HG03097 (cell line): ENCODE results near the gene METTL22.
"Not testable (repeated sequence)": the region's sequence is repeated elsewhere in the genome, so short reads cannot be mapped to it uniquely, and the experiment has no call there.

ENCODE experiments used
- ATAC-seq: cut with Tn5 transposase; IDR thresholded peaks from one replicate; pipeline ENCODE4 v1.9.1; 2021; ENCODE audit not compliant: unreplicated experiment, low FRiP score

The METTL22 gene

DNA sequence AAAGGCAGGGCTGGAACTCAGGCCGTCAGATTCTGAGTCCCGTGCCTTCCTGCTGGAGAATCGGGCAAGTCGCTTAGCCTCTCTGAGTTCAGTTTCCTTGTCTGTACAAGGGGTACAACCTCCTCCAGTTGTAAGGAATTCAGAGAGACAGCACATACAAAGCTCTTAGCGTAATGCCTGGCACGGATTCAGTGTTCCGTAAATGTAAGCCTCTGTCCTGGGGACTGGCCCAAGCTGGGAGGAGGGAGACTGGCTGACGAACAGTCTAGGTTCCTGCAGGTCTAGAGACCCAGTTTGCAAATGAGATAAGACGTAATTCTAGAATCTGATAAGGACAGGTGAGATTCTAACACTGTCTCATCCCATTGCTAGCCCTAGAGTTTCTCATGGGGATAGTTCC, 9.9 kb downstream of the METTL22 start:
- no peak for ATAC-seq

DNA sequence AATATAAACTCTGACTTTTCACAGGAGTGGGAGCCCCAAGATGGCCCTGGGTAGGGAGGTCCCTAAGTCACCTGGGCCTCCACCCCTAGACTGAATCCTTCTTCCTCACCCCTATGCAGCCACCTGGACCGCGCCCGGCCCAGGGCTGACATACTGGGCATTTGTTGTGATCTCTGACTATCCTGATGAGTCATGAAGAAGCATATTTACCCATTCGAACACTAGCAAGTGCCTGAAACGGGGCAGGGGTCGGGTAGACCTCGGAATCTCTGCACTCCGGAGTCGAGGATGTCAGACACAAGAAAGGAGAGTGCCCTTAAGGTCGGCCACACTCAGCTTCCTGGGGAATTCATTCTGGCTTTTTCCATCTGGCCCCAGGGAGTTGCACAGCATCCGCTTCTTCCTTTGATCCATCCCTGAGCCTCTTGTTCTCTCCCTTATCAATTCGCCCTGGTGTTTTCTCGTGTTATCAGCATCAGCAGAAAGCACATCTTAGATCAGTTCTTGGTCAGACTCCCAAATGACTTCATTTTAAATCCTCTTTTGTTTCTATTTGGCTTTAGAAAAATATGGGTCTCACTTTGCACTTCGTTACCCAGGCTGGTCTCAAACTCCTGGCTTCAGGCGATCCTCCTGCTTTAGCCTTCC, 10.4 kb downstream of the METTL22 start:
- no peak for ATAC-seq

DNA sequence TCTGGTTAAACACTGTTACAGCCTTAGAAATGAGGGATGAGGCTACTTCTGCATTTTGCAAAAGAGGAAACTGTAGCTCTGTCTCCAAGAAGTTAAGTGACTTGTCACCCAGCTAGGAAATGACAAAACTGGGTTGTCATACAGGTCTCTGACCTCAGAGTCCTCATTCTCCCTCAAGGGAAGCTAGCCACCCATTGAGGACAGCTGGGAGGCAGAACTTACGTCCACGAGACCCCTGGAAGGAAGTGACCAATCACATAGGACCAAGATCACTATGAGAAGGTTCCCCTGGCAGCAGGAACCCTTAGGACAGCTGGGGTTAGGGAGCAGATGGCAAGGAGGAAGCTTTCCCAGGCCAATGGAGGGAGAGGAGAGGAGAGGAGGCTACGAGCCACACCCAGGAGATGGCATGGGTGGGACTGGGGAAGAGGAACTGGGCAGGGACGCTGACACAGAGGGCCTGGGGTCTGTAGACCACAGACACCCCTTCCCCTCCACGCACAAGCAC, 11.2 kb downstream of the METTL22 start:
- no peak for ATAC-seq

DNA sequence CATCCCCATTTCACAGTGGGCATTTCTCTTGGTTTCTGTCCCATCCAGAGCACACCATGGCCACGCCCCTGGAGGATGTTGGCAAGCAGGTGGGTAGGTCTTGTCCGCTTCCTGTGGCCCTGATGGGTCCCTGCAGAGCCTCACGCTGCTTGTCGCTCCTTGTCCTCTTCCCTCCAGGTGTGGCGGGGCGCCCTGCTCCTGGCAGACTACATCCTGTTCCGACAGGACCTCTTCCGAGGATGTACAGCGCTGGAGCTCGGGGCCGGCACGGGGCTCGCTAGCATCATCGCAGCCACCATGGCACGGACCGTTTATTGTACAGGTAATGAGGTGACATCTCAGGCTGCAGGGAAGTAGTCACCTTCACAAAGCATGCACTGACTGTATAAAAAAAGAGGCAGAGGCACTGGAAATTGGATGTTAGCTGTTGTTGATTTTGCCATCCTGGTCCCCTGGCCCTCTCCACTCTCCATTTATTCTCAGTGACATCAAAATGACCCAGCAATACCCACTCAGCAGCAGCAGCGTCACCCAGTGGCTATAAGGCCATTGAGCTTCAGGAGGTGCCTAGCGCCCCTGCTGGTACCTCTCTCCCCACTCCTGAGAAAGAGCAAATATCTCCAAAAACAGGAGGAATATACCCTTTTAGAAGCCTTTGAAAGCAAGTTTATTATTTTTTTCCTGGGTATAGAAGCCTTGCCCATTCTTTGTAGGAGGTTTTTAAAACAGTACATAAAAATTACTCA, 13.7 kb downstream of the METTL22 start:
- ATAC-seq, result no peak

DNA sequence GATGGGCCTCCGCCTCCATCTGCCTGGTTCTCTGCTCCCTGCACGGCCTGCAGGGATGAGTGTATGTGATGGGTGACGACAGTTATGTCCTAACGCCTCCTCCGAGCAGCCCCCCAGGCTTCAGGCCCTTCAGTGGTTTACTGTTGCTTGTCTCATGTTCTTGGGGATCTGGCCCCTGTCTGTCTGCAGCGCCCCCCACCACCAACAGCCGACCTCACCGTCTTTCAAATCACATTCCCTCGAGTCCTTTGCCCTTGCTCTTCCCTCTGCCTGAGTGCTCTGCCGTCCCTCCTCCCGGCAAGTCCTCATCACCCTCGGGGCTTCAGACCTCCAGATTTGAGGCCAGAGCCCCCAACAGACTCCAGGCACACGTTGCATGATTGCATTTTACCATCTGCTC, 18.2 kb downstream of the METTL22 start:
- ATAC-seq, result no peak

DNA sequence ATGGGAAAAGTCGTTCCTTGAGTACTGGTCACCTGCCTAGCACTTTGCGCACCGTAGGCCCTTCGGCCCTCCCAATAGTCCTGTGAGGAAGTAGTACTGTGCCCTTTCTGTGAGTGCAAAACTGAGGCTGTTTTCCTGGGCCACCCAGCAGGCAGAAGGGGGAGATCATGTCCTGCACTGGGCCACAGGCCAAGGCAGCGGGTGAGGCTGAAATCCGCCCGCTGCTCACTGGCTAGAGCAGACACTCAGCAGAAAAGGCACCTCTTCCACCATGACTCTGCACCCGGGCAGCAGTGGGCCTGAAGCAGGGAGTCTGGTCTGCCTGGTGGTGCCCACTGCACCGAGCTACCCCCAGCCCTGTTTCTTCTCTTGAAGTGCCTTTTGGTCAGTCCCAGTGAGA, 20.2 kb downstream of the METTL22 start:
- no peak for ATAC-seq

DNA sequence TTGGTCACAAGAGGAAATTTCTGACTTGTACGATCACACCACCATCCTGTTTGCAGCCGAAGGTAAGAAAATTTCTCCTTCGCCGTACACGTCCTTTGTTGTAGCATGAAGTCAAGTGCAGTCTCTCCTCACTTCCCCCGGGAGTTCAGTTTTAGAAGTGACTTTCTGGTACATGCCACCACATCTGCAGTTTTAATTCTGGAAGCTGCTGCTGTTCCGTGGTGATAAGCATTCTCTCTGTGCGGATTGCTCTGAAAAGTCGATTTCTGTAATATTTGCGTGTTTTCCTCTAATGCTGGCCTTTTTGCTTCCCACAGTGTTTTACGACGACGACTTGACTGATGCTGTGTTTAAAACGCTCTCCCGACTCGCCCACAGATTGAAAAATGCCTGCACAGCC, 20.6 kb downstream of the METTL22 start:
- ATAC-seq, result no peak

DNA sequence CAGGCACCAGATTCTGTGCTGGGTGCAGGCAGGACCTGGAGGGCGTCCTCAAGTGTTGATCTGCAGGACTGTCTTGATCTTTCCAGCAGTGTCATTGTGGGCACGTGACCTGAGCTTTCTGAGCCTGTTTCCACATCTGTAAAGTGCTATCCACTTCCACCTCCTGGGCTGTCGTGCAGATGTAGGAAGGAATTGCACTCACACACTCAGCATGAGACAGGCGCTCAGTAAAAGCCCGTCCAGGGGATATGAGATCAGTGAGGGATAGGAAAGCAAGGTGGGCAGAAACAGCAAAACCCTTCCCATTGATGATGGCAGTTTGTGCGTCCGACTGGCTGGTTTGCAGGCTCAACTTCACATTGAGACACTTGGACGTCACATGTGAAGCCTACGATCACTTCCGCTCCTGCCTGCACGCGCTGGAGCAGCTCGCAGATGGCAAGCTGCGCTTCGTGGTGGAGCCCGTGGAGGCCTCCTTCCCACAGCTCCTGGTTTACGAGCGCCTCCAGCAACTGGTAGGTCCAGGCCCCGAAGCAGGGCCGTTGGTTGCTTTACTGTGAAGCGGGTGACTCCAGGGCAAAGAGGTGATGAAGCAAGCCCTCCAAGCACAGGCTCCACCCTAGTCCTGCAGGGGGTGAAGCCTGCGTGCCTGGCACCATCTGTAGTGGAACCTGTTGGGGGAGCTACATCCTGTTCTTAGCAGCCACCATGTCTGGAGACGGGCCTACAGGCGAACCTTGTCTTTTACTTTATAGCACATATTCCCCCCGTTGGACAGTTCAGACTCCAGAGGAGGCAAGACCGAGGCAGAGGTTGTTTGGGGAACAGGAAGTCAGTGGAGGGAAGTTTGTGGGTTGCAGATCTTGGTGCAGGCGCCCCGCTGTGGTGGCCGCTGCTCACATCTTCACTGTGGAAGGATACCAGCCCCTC, 23.0 kb downstream of the METTL22 start:
- no peak for ATAC-seq

DNA sequence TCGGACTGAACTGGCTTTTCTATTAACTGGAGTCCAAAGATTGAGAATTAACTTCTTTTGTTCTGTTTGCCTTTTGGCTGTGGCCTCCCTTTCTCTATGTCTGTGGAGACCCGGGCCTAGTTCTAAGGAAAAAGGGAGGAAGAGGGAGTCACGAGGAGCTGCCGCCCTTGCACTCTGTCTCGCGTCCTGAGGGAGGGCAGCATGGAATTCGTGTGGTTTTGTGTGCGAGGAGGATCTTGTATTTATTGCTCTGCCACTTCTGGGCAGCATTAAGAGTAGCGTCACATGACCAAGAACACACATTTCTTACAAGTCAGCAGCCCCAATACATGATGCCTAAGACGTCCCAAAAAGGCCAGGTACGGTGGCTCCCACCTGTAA, 23.6 kb downstream of the METTL22 start:
- ATAC-seq, result no peak

DNA sequence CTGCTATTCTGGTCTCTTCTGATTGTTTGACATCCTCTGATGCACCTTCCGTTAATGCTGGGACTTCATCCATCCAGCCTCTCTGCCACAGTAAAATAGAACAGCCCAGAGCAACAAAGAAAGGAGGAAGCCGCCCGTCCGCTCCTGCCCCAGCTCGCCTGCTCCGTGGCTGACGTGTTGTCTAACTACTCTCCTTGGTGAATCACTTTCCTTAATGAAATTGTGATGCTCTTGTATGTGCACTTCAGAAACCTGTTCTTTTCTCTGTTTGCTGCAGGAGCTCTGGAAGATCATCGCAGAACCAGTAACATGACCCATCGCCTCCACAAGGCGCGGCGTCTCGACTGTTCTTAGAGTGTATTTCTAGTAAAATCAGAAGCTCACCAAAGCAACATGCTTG, 24.3 kb downstream of the METTL22 start:
- no peak for ATAC-seq

DNA sequence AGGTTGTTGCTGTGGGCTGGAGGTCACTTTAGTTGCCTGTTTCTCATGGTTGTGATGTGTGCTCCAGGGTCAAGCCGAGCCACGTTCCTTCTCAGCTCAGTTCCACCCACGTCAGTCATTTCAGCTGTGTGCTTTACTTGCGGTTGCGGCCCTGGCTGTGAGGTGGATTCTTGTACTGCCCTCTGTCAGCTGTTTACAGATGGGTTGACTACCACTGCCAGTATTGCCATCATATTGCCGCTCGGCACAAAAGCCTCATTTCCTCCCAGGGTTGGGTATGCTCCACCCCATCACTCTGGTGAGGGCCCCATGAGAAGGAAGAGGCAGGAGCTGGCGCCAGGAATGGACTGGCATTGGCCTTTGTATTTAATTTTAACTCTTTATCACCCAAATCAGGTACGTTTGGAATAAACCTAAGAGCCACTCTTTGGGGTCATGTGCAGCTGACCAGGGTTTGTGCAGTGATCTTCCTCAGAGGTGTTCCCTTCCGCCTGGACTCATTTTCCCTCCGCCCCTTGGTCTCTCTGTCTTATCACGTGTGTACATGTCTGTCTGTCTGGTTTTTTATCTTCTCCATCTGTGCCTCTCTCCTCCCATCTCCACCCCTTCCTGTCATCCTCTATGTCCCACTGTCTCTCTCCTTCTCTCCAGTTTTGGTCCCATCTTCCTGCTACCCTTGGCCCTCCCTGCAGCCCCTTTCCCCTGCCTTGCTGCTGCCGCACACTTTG, 25.0 kb downstream of the METTL22 start:
- ATAC-seq, result no peak

DNA sequence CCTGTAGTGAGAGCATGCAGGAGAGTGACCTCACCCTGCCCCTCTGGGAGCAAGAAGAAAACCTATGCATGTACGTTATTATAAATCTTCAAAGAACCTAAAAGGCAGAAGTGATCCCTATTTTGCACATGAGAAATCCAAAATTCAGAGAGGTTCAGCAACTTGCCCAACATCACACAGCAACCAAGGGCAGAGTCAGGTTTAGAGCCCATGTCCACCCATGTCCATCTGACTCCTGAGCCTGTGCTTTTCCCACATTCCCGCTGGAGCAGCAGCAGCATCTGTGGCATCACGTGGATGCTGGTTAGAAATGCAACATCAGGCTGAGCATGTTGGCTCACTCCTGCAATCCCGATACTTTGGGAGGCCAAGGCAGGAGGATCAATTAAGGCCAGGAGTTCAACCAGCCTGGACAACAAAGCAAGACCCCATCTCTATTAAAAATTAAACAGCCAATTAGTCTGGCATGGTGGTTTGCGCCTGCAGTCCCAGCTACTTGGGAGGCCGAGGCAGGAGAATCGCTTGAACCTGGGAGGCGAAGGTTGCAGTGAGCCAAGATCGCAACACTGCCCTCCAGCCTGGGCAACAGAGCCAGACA, 26.3 kb downstream of the METTL22 start:
- ATAC-seq, result no peak

DNA sequence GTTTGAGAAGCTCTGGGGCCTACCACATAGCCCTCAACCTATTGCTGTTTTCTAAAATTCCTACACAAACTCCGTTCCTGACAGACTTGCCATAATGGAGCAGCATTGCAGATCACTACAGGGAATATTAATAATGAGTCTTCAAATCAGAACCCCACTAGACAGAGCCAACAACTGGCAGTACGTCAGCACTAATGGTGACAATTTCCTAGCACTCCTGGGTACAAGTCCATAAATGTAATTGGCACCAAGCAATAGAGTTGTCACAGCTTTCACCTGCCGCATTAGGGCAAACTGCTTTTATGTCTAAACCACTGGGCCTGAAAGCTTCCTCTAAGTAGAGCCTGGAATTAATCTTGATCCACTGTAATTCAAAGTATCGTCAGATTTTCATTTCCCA, 27.4 kb downstream of the METTL22 start:
- ATAC-seq, result no peak

DNA sequence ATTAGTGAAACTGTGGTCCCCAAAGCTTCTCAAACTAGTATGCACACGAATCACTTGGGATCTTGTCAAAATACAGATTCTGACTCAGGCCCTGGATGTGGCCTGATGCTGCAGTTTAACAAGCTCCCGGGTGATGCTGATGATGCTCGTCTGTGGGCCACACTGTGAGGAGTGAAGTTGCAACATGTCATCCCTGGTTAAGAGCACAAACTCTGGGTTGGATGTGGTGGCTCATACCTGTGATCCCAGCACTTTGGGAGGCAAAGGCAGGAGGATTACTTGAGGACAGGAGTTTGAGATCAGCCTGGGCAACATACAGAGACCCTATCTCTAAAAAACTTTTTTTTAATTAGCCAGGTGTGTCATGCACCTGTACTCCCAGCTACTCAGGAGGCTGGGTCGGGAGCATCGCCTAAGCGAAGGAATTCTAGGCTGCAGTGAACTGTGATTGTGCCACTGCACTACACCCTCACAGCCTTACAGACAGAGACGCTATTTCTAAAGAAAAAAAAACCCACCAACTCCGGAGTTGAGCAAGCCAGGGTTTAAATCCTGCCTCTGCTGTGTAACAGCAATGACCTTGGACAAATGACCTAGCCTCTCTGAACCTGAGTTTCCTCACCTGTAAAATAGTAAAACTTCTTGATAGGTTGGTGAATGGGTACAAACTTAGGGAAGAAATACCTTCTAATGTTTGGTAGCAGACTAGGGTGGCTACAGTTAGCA, 28.5 kb downstream of the METTL22 start:
- ATAC-seq, result no peak

DNA sequence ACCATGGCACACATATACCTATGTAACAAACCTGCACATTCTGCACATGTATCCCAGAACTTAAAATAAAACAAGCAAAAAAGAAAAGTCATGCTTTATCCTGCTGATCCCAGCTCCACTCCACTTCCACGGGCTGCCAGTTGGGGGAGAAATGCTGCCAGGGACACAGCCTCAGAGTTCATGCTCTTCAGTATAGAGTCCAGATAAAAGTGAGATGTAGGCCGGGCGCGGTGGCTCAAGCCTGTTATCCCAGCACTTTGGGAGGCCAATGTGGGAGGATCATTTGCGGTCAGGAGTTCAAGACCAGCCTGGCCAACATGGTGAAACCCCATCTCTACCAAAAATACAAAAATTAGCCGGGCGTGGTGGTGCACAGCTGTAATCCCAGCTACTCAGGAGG, 30.5 kb downstream of the METTL22 start:
- ATAC-seq, result not testable (repeated sequence)

DNA sequence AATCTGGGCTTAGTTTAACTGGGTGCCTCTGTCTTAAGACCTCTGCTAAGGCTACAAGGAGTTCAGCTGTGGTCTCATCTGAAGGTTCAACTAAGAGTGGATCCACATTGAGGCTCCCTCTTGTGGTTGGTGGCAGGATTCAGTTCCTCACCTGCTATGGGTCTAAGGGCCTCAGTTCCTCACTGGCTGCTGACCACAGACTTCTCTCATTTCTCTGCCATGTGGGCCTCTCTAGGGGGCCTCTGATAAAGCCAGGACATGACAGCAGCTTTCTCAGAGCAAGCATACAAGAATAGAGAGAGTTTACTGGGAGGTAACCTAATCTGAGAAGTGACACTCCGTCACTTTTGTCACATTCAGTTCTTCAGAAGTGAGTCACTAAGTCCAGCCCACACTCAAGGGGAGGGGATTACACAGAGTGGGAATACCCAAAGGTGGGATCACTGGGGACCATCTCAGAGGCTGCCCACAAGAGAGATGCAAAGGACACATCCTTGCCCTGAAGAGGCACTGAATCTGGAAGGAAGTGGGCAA, 33.8 kb downstream of the METTL22 start:
- no peak for ATAC-seq

DNA sequence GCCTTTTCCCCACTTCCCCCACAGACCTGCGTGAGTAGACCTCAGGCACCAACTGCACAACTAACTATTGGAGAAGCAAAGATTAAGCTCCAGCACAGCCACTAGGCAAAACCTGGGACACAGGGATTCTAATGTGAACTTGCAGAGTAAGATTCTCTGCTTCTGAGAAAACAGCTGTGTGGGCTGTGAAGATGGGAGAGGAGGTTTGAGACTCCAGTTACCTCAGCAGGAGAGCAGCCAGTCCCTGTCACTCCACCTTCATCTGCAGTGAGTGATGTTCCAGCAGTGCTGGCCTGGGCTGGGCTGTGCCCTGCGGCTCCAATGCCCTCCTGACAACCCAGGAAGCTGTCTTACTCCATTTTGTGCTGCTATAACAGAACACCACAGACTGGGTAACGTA, 34.9 kb downstream of the METTL22 start:
- ATAC-seq, result no peak

DNA sequence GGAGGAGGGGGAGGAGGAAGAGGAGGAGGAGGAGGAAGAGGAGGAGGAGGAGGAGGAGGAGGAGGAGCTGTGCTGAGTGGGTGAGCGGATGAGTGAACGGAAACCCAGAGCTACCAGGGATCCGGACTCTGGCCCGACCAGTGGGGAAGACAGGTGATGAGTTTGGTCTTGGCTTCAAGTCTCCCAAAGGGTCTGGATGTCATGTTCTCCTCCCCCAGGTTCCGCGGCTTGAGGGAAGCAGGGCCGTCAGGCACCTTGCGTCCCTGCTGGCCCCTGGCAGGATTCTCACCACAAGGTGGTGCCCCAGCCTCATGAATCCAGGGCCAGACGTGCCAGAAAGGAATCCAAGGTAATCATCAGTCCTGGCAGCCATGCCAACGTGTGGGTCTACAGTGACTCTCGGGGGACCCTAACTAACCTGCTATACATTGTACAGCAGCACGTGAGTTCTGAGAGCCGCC, 39.4 kb downstream of the METTL22 start:
- ATAC-seq, result no peak

DNA sequence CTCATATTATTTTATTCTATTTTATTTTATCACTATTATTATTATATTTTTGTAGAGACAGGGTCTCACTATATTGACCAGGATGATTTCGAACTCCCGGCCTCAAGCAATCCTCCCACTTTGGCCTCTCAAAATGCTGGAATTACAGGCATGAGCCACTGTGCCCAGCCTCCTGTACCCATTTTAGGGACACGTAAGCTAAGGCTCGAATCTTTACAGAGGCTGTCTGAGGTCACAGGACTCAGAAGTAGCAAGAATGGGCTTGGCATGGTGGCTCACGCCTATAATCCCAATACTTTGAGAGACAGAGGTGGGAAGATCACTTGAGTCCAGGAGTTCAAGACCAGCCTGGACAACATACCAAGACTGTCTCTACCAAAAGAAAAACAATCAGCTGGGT, 40.2 kb downstream of the METTL22 start:
- no peak for ATAC-seq
